ENCODE measurements around the gene UACA.

Gene UACA

DNA sequence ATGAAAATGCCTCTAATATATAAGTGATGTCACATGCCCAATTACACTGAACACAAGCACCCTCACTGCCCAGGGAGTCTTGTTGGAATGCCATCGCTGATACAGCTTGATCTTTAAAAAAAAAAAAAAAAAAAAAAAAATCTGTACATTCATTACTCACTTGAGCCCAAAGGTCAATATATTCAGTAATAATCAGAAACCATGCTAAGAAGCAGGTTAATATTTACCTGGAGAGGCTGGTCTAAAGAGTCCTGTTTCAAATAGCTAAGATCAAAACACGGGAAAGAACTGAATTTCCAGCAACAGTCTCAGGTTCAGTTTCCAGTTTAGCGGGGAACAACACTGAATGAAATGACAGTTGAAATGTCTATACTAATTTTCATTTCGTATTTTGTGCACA, 109.9 kb downstream of the UACA start:
- WGBS (ENCODE audit: insufficient coverage), result 100% methylated on average over 3 of the region's 4 CpGs
- H3K27ac ChIP-seq (ENCODE audit: insufficient read depth in 1 of 2, low read depth in 1 of 2, low read length in 2 of 2, poor library complexity in 1 of 2, severe bottlenecking in 2 of 2), result no peak overlapping the region
- DNase-seq, result no peak
- POLR2A ChIA-PET, result interaction anchor here (0.6 kb wide), 2 partner anchors 10 to 825 kb away, joined by 3 read pairs; no protein-coding TSS in a partner anchor
- H3K27me3 ChIP-seq (replicated peaks in 2 of 5; ENCODE audit: control insufficient read depth in 4 of 5, insufficient read depth in 5 of 5, low read length in 4 of 5), result peaks cover 0 to 8% (median 0%) of the 10 kb centered on the region in 5 experiments
- H3K9me3 ChIP-seq (ENCODE audit: control extremely low read depth in 1 of 5, control insufficient read depth in 4 of 5, insufficient read depth in 2 of 5, low read depth in 1 of 5, low read length in 4 of 5), result no peaks in the 10 kb centered on the region
- H3K4me1 ChIP-seq (ENCODE audit: control extremely low read depth in 1 of 4, control insufficient read depth in 4 of 4, insufficient read depth in 4 of 4, low read length in 3 of 4), result no peaks in the 10 kb centered on the region
- H3K4me3 ChIP-seq (ENCODE audit: control insufficient read depth in 1 of 7, extremely low read depth in 1 of 7, insufficient read depth in 4 of 7, low read depth in 2 of 7, low read length in 6 of 7), result no peak overlapping the region
- CTCF ChIA-PET, result interaction anchor here (0.9 kb wide), 1 partner anchor 82 kb away, joined by 3 read pairs; no protein-coding TSS in a partner anchor
- no peaks in the 10 kb centered on the region for H3K36me3 ChIP-seq (ENCODE audit: control insufficient read depth in 4 of 4, insufficient read depth in 4 of 4, low read length in 3 of 4)

- ChIA-PET POLR2A (no interaction called here), CTCF (no interaction called here)
- H3K4me3 ChIP-seq (ENCODE audit: control insufficient read depth in 1 of 7, extremely low read depth in 1 of 7, insufficient read depth in 4 of 7, low read depth in 2 of 7, low read length in 6 of 7), result no peak overlapping the region
- H3K36me3 ChIP-seq (ENCODE audit: control insufficient read depth in 4 of 4, insufficient read depth in 4 of 4, low read length in 3 of 4), result no peaks in the 10 kb centered on the region
- no peaks in the 10 kb centered on the region for H3K9me3 ChIP-seq (ENCODE audit: control extremely low read depth in 1 of 5, control insufficient read depth in 4 of 5, insufficient read depth in 2 of 5, low read depth in 1 of 5, low read length in 4 of 5)
- no peak overlapping the region for H3K27ac ChIP-seq (ENCODE audit: insufficient read depth in 1 of 2, low read depth in 1 of 2, low read length in 2 of 2, poor library complexity in 1 of 2, severe bottlenecking in 2 of 2)
- no CpG with 5 or more reads among the region's 2 CpGs for WGBS (ENCODE audit: insufficient coverage)
- no peak for DNase-seq
- H3K27me3 ChIP-seq (replicated peaks in 2 of 5; ENCODE audit: control insufficient read depth in 4 of 5, insufficient read depth in 5 of 5, low read length in 4 of 5), result peaks cover 0 to 8% (median 0%) of the 10 kb centered on the region in 5 experiments
- no peaks in the 10 kb centered on the region for H3K4me1 ChIP-seq (ENCODE audit: control extremely low read depth in 1 of 4, control insufficient read depth in 4 of 4, insufficient read depth in 4 of 4, low read length in 3 of 4)
These were observed 111.0 kb downstream of the UACA start for GRCh38 chr15:70652341-70652740.

DNA sequence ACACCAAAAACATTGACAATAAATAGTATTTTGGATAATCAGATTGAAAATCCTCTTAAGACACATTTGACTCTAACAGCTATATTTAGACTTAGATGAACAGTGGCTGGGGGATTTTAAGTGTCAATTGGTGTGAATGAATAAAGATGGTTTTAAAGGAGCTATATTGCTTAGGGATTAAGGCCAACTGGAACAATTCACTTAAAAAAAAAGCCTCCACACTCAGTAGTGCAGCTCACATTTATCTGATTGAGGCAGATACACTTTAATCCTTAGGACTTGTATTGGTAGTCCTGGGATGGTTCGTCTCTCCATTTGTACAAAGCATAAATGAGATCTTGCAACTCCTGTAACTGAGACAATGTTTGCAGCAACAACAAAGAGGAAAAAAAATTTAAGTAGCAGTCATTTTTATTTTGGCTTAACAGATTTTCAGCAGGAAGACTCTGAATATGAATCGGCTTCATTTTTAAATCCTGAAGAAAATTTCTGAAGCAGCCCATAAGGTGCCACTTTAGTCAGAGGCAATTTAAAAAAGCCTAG, 112.0 kb downstream of the UACA start:
- POLR2A ChIA-PET, result no interaction called here
- H3K9me3 ChIP-seq (ENCODE audit: control extremely low read depth in 1 of 5, control insufficient read depth in 4 of 5, insufficient read depth in 2 of 5, low read depth in 1 of 5, low read length in 4 of 5), result no peaks in the 10 kb centered on the region
- WGBS (ENCODE audit: insufficient coverage), result 92% methylated on average over 2 of the region's 2 CpGs
- peaks cover 0 to 13% (median under 1%) of the 10 kb centered on the region in 5 experiments for H3K27me3 ChIP-seq (replicated peaks in 2 of 5; ENCODE audit: control insufficient read depth in 4 of 5, insufficient read depth in 5 of 5, low read length in 4 of 5)
- no peaks in the 10 kb centered on the region for H3K4me1 ChIP-seq (ENCODE audit: control extremely low read depth in 1 of 4, control insufficient read depth in 4 of 4, insufficient read depth in 4 of 4, low read length in 3 of 4)
- H3K36me3 ChIP-seq (ENCODE audit: control insufficient read depth in 4 of 4, insufficient read depth in 4 of 4, low read length in 3 of 4), result no peaks in the 10 kb centered on the region
- no peak overlapping the region for H3K27ac ChIP-seq (ENCODE audit: insufficient read depth in 1 of 2, low read depth in 1 of 2, low read length in 2 of 2, poor library complexity in 1 of 2, severe bottlenecking in 2 of 2)
- CTCF ChIA-PET, result interaction anchor here (1.9 kb wide), 1 partner anchor 65 kb away, joined by 6 read pairs; no protein-coding TSS in a partner anchor
- H3K4me3 ChIP-seq (ENCODE audit: control insufficient read depth in 1 of 7, extremely low read depth in 1 of 7, insufficient read depth in 4 of 7, low read depth in 2 of 7, low read length in 6 of 7), result no peak overlapping the region
- no peak for DNase-seq

DNA sequence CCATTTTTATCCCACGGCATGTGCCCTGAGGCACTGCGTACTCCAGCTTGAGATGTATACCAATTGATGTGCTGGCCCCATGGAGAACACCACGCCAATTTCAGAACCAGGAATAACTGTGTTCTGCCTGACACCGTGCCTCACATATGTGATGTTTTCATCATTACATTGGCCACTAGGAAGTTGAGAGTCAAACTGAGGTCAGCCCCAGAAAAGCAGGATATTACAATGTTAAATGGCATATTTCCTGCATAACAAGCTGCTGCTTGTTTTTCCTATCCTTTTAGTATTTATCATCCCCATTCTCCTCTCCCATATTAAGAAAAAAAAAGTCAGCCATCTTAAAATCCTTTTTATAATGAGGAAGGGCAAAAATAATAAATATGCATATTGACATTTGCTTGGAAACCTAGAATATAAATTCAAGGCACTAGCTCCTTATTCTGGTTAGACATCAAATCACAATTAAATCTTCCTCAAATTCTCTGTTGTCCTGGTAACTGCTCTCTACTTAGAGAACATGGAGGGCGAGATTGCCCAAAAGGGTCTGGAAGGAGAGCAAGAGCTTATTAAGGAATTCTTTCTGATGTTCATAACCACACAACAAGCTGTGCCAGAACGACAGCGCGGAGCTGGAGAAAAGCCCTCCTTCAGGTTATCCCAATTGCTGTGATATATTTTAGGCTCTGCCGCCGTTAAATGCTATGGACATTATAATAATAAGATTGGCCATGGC, 112.6 kb downstream of the UACA start:
- POLR2A ChIA-PET, result no interaction called here
- CTCF ChIA-PET, result interaction anchor here (1.0 to 1.9 kb wide), 2 partner anchors 16 to 65 kb away, joined by 3 to 6 read pairs; no protein-coding TSS in a partner anchor
- Histone ChIP-seq H3K4me1 (ENCODE audit: control extremely low read depth in 1 of 4, control insufficient read depth in 4 of 4, insufficient read depth in 4 of 4, low read length in 3 of 4) (no peaks in the 10 kb centered on the region), H3K36me3 (ENCODE audit: control insufficient read depth in 4 of 4, insufficient read depth in 4 of 4, low read length in 3 of 4) (no peaks in the 10 kb centered on the region), H3K4me3 (ENCODE audit: control insufficient read depth in 1 of 7, extremely low read depth in 1 of 7, insufficient read depth in 4 of 7, low read depth in 2 of 7, low read length in 6 of 7) (no peak overlapping the region), H3K9me3 (ENCODE audit: control extremely low read depth in 1 of 5, control insufficient read depth in 4 of 5, insufficient read depth in 2 of 5, low read depth in 1 of 5, low read length in 4 of 5) (no peaks in the 10 kb centered on the region), H3K27ac (ENCODE audit: insufficient read depth in 1 of 2, low read depth in 1 of 2, low read length in 2 of 2, poor library complexity in 1 of 2, severe bottlenecking in 2 of 2) (no peak overlapping the region), H3K27me3 (replicated peaks in 2 of 5; ENCODE audit: control insufficient read depth in 4 of 5, insufficient read depth in 5 of 5, low read length in 4 of 5) (peaks cover 0 to 13% (median 4%) of the 10 kb centered on the region in 5 experiments)
- DNase-seq, result no peak
- WGBS (ENCODE audit: insufficient coverage), result 95% methylated on average over 4 of the region's 10 CpGs

DNA sequence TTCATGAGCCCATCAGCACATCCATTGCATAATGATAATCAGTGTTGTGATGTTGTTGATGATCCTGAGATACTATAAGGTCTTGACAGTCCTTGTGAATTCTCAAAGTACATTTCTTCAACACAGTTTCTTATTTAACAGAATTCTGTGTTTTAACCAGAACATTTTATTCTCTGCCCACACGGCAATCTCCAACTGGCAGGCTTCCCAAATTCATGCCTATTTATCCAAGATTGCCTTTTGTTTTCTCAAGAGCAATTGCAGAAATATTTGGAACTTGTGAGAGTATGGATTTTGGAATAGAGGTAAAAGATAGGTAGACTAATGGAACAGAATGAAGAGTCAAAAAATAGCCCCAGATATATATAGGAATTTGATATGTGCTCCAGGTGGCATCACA, 116.0 kb downstream of the UACA start:
- Histone ChIP-seq H3K36me3 (ENCODE audit: control insufficient read depth in 4 of 4, insufficient read depth in 4 of 4, low read length in 3 of 4) (no peaks in the 10 kb centered on the region), H3K27ac (ENCODE audit: insufficient read depth in 1 of 2, low read depth in 1 of 2, low read length in 2 of 2, poor library complexity in 1 of 2, severe bottlenecking in 2 of 2) (no peak overlapping the region), H3K4me1 (ENCODE audit: control extremely low read depth in 1 of 4, control insufficient read depth in 4 of 4, insufficient read depth in 4 of 4, low read length in 3 of 4) (no peaks in the 10 kb centered on the region), H3K27me3 (replicated peaks in 2 of 5; ENCODE audit: control insufficient read depth in 4 of 5, insufficient read depth in 5 of 5, low read length in 4 of 5) (peaks cover 0 to 13% (median 4%) of the 10 kb centered on the region in 5 experiments), H3K9me3 (ENCODE audit: control extremely low read depth in 1 of 5, control insufficient read depth in 4 of 5, insufficient read depth in 2 of 5, low read depth in 1 of 5, low read length in 4 of 5) (no peaks in the 10 kb centered on the region), H3K4me3 (ENCODE audit: control insufficient read depth in 1 of 7, extremely low read depth in 1 of 7, insufficient read depth in 4 of 7, low read depth in 2 of 7, low read length in 6 of 7) (no peak overlapping the region)
- CTCF ChIA-PET, result no interaction called here
- no peak for DNase-seq
- WGBS (ENCODE audit: insufficient coverage), result 100% methylated on average over 1 of the region's 1 CpG
- POLR2A ChIA-PET, result no interaction called here

- ChIA-PET POLR2A (no interaction called here), CTCF (no interaction called here)
- H3K27me3 ChIP-seq (replicated peaks in 2 of 5; ENCODE audit: control insufficient read depth in 4 of 5, insufficient read depth in 5 of 5, low read length in 4 of 5), result peaks cover 0 to 13% (median 4%) of the 10 kb centered on the region in 5 experiments
- WGBS (ENCODE audit: insufficient coverage), result no CpG with 5 or more reads among the region's 1 CpG
- H3K9me3 ChIP-seq (ENCODE audit: control extremely low read depth in 1 of 5, control insufficient read depth in 4 of 5, insufficient read depth in 2 of 5, low read depth in 1 of 5, low read length in 4 of 5), result no peaks in the 10 kb centered on the region
- no peak for DNase-seq
- H3K27ac ChIP-seq (ENCODE audit: insufficient read depth in 1 of 2, low read depth in 1 of 2, low read length in 2 of 2, poor library complexity in 1 of 2, severe bottlenecking in 2 of 2), result no peak overlapping the region
- H3K4me1 ChIP-seq (ENCODE audit: control extremely low read depth in 1 of 4, control insufficient read depth in 4 of 4, insufficient read depth in 4 of 4, low read length in 3 of 4), result no peaks in the 10 kb centered on the region
- no peaks in the 10 kb centered on the region for H3K36me3 ChIP-seq (ENCODE audit: control insufficient read depth in 4 of 4, insufficient read depth in 4 of 4, low read length in 3 of 4)
- H3K4me3 ChIP-seq (ENCODE audit: control insufficient read depth in 1 of 7, extremely low read depth in 1 of 7, insufficient read depth in 4 of 7, low read depth in 2 of 7, low read length in 6 of 7), result no peak overlapping the region
These were observed 117.2 kb downstream of the UACA start for GRCh38 chr15:70646169-70646568.

GRCh38 chr15:70643783-70644125, 119.6 kb downstream of the UACA start:
- ChIA-PET CTCF (interaction anchor here (1.1 to 1.2 kb wide), 2 partner anchors 11 to 45 kb away, joined by 3 to 4 read pairs; no protein-coding TSS in a partner anchor), POLR2A (interaction anchor here (1.6 kb wide), 1 partner anchor 10 kb away, joined by 3 read pairs; no protein-coding TSS in a partner anchor)
- peaks cover 0 to 13% (median 7%) of the 10 kb centered on the region in 5 experiments for H3K27me3 ChIP-seq (replicated peaks in 2 of 5; ENCODE audit: control insufficient read depth in 4 of 5, insufficient read depth in 5 of 5, low read length in 4 of 5)
- H3K4me1 ChIP-seq (ENCODE audit: control extremely low read depth in 1 of 4, control insufficient read depth in 4 of 4, insufficient read depth in 4 of 4, low read length in 3 of 4), result no peaks in the 10 kb centered on the region
- no peak overlapping the region for H3K4me3 ChIP-seq (ENCODE audit: control insufficient read depth in 1 of 7, extremely low read depth in 1 of 7, insufficient read depth in 4 of 7, low read depth in 2 of 7, low read length in 6 of 7)
- no peaks in the 10 kb centered on the region for H3K36me3 ChIP-seq (ENCODE audit: control insufficient read depth in 4 of 4, insufficient read depth in 4 of 4, low read length in 3 of 4)
- WGBS (ENCODE audit: insufficient coverage), result 100% methylated on average over 1 of the region's 1 CpG
- no peaks in the 10 kb centered on the region for H3K9me3 ChIP-seq (ENCODE audit: control extremely low read depth in 1 of 5, control insufficient read depth in 4 of 5, insufficient read depth in 2 of 5, low read depth in 1 of 5, low read length in 4 of 5)
- no peak overlapping the region for H3K27ac ChIP-seq (ENCODE audit: insufficient read depth in 1 of 2, low read depth in 1 of 2, low read length in 2 of 2, poor library complexity in 1 of 2, severe bottlenecking in 2 of 2)
- DNase-seq, result no peak

Data from common myeloid progenitor, CD34-positive (primary cell).